GM21619 (cell line): Measurements from ENCODE around the gene TGM2.

Experiments used
- ATAC-seq: cut with Tn5 transposase; IDR thresholded peaks from one replicate; pipeline ENCODE4 v1.9.1; 2021; ENCODE audit not compliant: unreplicated experiment

Gene TGM2

GRCh38 chr20:38146628-38147027 is 18.4 kb downstream of the TGM2 start:
- ATAC-seq = no peak

GRCh38 chr20:38146156-38146555 is 18.9 kb downstream of the TGM2 start:
- ATAC-seq = no peak

GRCh38 chr20:38145729-38146075 is 19.4 kb downstream of the TGM2 start:
- no peak for ATAC-seq

- ATAC-seq = no peak
Observed at GRCh38 chr20:38144974-38145728, 19.9 kb downstream of the TGM2 start.

GRCh38 chr20:38144598-38144973 is 20.5 kb downstream of the TGM2 start:
- ATAC-seq = no peak

GRCh38 chr20:38143646-38144554 is 21.2 kb downstream of the TGM2 start:
- ATAC-seq = no peak

- ATAC-seq = no peak
Observed at GRCh38 chr20:38143238-38143645, 21.8 kb downstream of the TGM2 start.

GRCh38 chr20:38141889-38142494 is 23.1 kb downstream of the TGM2 start:
- no peak for ATAC-seq

- ATAC-seq = no peak
Observed at GRCh38 chr20:38141204-38141888, 23.7 kb downstream of the TGM2 start.

GRCh38 chr20:38139977-38140753 is 24.9 kb downstream of the TGM2 start:
- ATAC-seq = no peak

GRCh38 chr20:38139156-38139912 is 25.7 kb downstream of the TGM2 start:
- no peak for ATAC-seq

GRCh38 chr20:38138086-38138778 is 26.8 kb downstream of the TGM2 start:
- ATAC-seq = no peak

GRCh38 chr20:38137441-38138037 is 27.5 kb downstream of the TGM2 start:
- ATAC-seq = no peak

- ATAC-seq = no peak
Observed at GRCh38 chr20:38136421-38137245, 28.4 kb downstream of the TGM2 start.

- no peak for ATAC-seq
Observed at GRCh38 chr20:38135651-38136420, 29.2 kb downstream of the TGM2 start.

- no peak for ATAC-seq
Observed at GRCh38 chr20:38135271-38135650, 29.8 kb downstream of the TGM2 start.
